DOHH2 (cell line): ENCODE measurements around the gene TBC1D14.

ENCODE experiments used
- H3F3A ChIP-seq: fragments of 200-600 bp; sonication (generic), shearing (Covaris generic); 2 replicates; pipeline ENCODE4 v1.6.0; 2016; ENCODE audit warnings: antibody characterized with exemption, mild to moderate bottlenecking; ENCODE audit not compliant: control insufficient read depth, insufficient read depth
- H3K27ac ChIP-seq: fragments of 200-600 bp; sonication (generic); 2 replicates; pipeline ENCODE4 v1.5.1; 2014; ENCODE audit warnings: low read depth, mild to moderate bottlenecking, low read length, moderate library complexity
- H3K27me3 ChIP-seq: fragments of 200-600 bp; sonication (generic); 2 replicates; pipeline ENCODE4 v1.6.1; 2014; ENCODE audit warnings: mild to moderate bottlenecking, low read length, mixed read lengths; ENCODE audit not compliant: control insufficient read depth
- H3K36me3 ChIP-seq: fragments of 200-600 bp; sonication (generic); 2 replicates; pipeline ENCODE4 v1.6.1; 2014; ENCODE audit warnings: mild to moderate bottlenecking, low read length, moderate library complexity, mixed read lengths; ENCODE audit not compliant: control insufficient read depth
- H3K4me1 ChIP-seq: fragments of 200-600 bp; sonication (generic); 2 replicates; pipeline ENCODE4 v1.6.1; 2014; ENCODE audit warnings: mild to moderate bottlenecking, low read length, mixed read lengths; ENCODE audit not compliant: control insufficient read depth
- H3K4me2 ChIP-seq: fragments of 200-600 bp; sonication (generic); 2 replicates; pipeline ENCODE4 v1.6.0; 2014; ENCODE audit warnings: mild to moderate bottlenecking, low read length, moderate library complexity
- H3K4me3 ChIP-seq: fragments of 200-600 bp; sonication (generic); 2 replicates; pipeline ENCODE4 v1.5.1; 2014; ENCODE audit warnings: mild to moderate bottlenecking, low read length, mixed read lengths
- H3K79me2 ChIP-seq: fragments of 200-600 bp; sonication (generic); 2 replicates; pipeline ENCODE4 v1.6.1; 2014; ENCODE audit warnings: mild to moderate bottlenecking, low read length, mixed read lengths; ENCODE audit not compliant: control insufficient read depth
- H3K9me2 ChIP-seq: fragments of 200-600 bp; sonication (generic); replicated peaks from 2 replicates; pipeline ENCODE4 v1.6.1; 2014; ENCODE audit warnings: mild to moderate bottlenecking, low read length, mixed read lengths; ENCODE audit not compliant: control insufficient read depth
- H3K9me3 ChIP-seq: fragments of 200-600 bp; sonication (generic); 2 replicates; pipeline ENCODE4 v1.6.1; 2014; ENCODE audit warnings: antibody characterized with exemption, low read length, mixed read lengths; ENCODE audit not compliant: control insufficient read depth, insufficient read depth
- H4K20me1 ChIP-seq: fragments of 200-600 bp; sonication (generic); 2 replicates; pipeline ENCODE4 v1.6.0; 2014; ENCODE audit warnings: low read depth, mild to moderate bottlenecking, antibody characterized with exemption, low read length, moderate library complexity; ENCODE audit not compliant: control insufficient read depth, insufficient read depth
- CTCF ChIP-seq: fragments of 200-600 bp; sonication (generic); IDR thresholded peaks from one replicate; pipeline ENCODE4 v1.5.1; 2014; ENCODE audit warnings: antibody characterized with exemption, mild to moderate bottlenecking, low read depth, low read length; ENCODE audit not compliant: poor library complexity, severe bottlenecking
- EZH2phosphoT487 ChIP-seq: fragments of 200-600 bp; sonication (generic); IDR thresholded peaks from 2 replicates; pipeline ENCODE4 v1.6.1; 2017; ENCODE audit warnings: borderline replicate concordance, mild to moderate bottlenecking, antibody characterized with exemption, low read length, moderate library complexity, mixed read lengths

The TBC1D14 gene

GRCh38 chr4:6944301-6945051 lies 34.9 kb downstream of the TBC1D14 start:
- Histone ChIP-seq H3K27me3 (no peaks in the 10 kb centered on the region), H3K79me2 (peaks cover 88% of the 10 kb centered on the region), H3F3A (peaks cover 11% of the 10 kb centered on the region), H3K36me3 (peaks cover 41% of the 10 kb centered on the region), H3K4me2 (no peak overlapping the region), H4K20me1 (peaks cover 14% of the 10 kb centered on the region), H3K4me1 (peaks cover 34% of the 10 kb centered on the region), H3K9me2 (no peaks in the 10 kb centered on the region), H3K27ac (no peak overlapping the region), H3K9me3 (no peaks in the 10 kb centered on the region), H3K4me3 (no peak overlapping the region)
- TF ChIP-seq CTCF (no peak), EZH2phosphoT487 (no peak)

- Histone ChIP-seq H3K9me2 (no peaks in the 10 kb centered on the region), H4K20me1 (peaks cover 14% of the 10 kb centered on the region), H3K4me1 (peaks cover 29% of the 10 kb centered on the region), H3K4me3 (no peak overlapping the region), H3F3A (peaks cover 11% of the 10 kb centered on the region), H3K36me3 (peaks cover 35% of the 10 kb centered on the region), H3K4me2 (no peak overlapping the region), H3K27me3 (no peaks in the 10 kb centered on the region), H3K9me3 (no peaks in the 10 kb centered on the region), H3K79me2 (peaks cover 88% of the 10 kb centered on the region), H3K27ac (no peak overlapping the region)
- TF ChIP-seq EZH2phosphoT487 (no peak), CTCF (no peak)
Observed at GRCh38 chr4:6945052-6945409, 35.4 kb downstream of the TBC1D14 start.

- peaks cover 88% of the 10 kb centered on the region for H3K79me2 ChIP-seq
- H3K9me2 ChIP-seq: no peaks in the 10 kb centered on the region
- peaks cover 9% of the 10 kb centered on the region for H3F3A ChIP-seq
- H3K4me2 ChIP-seq: no peak overlapping the region
- H3K27me3 ChIP-seq: no peaks in the 10 kb centered on the region
- H4K20me1 ChIP-seq: peaks cover 8% of the 10 kb centered on the region; the same call in 1 of the 2 replicates
- H3K4me1 ChIP-seq: peaks cover 15% of the 10 kb centered on the region
- no peak overlapping the region for H3K4me3 ChIP-seq
- H3K36me3 ChIP-seq: peaks cover 29% of the 10 kb centered on the region
- no peaks in the 10 kb centered on the region for H3K9me3 ChIP-seq
- H3K27ac ChIP-seq: no peak overlapping the region
- TF ChIP-seq CTCF (no peak), EZH2phosphoT487 (no peak)
Observed at GRCh38 chr4:6946497-6946896, 36.9 kb downstream of the TBC1D14 start.
